GM18498 (cell line): Measurements from ENCODE around the gene RPL29.
A peak's percentile ranks its signal among the peaks of the same experiment; 100 is the strongest.
"Not testable (repeated sequence)": the region's sequence is repeated elsewhere in the genome, so short reads cannot be mapped to it uniquely, and the experiment has no call there.

Experiments
- ATAC-seq: cut with Tn5 transposase; IDR thresholded peaks from one replicate; pipeline ENCODE4 v1.9.1; 2021; ENCODE audit warnings: mild to moderate bottlenecking, moderate library complexity; ENCODE audit not compliant: unreplicated experiment

The RPL29 gene

GRCh38 chr3:52006017-52006819 lies 10.5 kb upstream of the RPL29 start:
- ATAC-seq: no peak

- no peak for ATAC-seq
Measured at GRCh38 chr3:52005571-52005986, 9.9 kb upstream of the RPL29 start.

GRCh38 chr3:52004906-52005395 lies 9.3 kb upstream of the RPL29 start:
- no peak for ATAC-seq

GRCh38 chr3:52004163-52004787 lies 8.6 kb upstream of the RPL29 start:
- ATAC-seq: no peak

- no peak for ATAC-seq
Measured at GRCh38 chr3:52002748-52003147, 7.1 kb upstream of the RPL29 start.

GRCh38 chr3:52001443-52001974 lies 5.8 kb upstream of the RPL29 start:
- peak; percentile 69 for ATAC-seq

GRCh38 chr3:51999846-52000245 lies 4.2 kb upstream of the RPL29 start:
- ATAC-seq: no peak

GRCh38 chr3:51998774-51999173 lies 3.1 kb upstream of the RPL29 start:
- ATAC-seq: no peak

- ATAC-seq: no peak
Measured at GRCh38 chr3:51997935-51998596, 2.4 kb upstream of the RPL29 start.

GRCh38 chr3:51997172-51997571 lies 1.5 kb upstream of the RPL29 start:
- ATAC-seq: no peak

- ATAC-seq: no peak
Measured at GRCh38 chr3:51994530-51994929, 1.2 kb downstream of the RPL29 start.

- not testable (repeated sequence) for ATAC-seq
Measured at GRCh38 chr3:51993657-51994056, 2.0 kb downstream of the RPL29 start.

- ATAC-seq: no peak
Measured at GRCh38 chr3:51992017-51992682, 3.5 kb downstream of the RPL29 start.

- ATAC-seq: not testable (repeated sequence)
Measured at GRCh38 chr3:51990501-51990971, 5.2 kb downstream of the RPL29 start.

- no peak for ATAC-seq
Measured at GRCh38 chr3:51988286-51989146, 7.2 kb downstream of the RPL29 start.

GRCh38 chr3:51987568-51987967 lies 8.1 kb downstream of the RPL29 start:
- no peak for ATAC-seq

GRCh38 chr3:51986010-51986947 lies 9.4 kb downstream of the RPL29 start:
- ATAC-seq: no peak

- ATAC-seq: no peak
Measured at GRCh38 chr3:51985063-51985462, 10.6 kb downstream of the RPL29 start.

GRCh38 chr3:51984269-51984647 lies 11.4 kb downstream of the RPL29 start:
- no peak for ATAC-seq
